IPS-NIHi7 (cell line): Measurements from ENCODE around the gene RAPGEF6.
A peak's percentile ranks its signal among the peaks of the same experiment; 100 is the strongest.
"Not testable (repeated sequence)": the region's sequence is repeated elsewhere in the genome, so short reads cannot be mapped to it uniquely, and the experiment has no call there.

Source experiments
- DNase-seq: peaks from one replicate; pipeline ENCODE4 v3.0.0; 2012; ENCODE audit warnings: mixed read lengths; ENCODE audit errors: extremely low spot score

Gene RAPGEF6

GRCh38 chr5:131608597-131608996 is 26.4 kb downstream of the RAPGEF6 start:
- DNase-seq, result no peak

- no peak for DNase-seq
Observed at GRCh38 chr5:131607903-131608540, 27.0 kb downstream of the RAPGEF6 start.

GRCh38 chr5:131607418-131607817 is 27.6 kb downstream of the RAPGEF6 start:
- DNase-seq, result no peak

GRCh38 chr5:131605086-131605485 is 29.9 kb downstream of the RAPGEF6 start:
- no peak for DNase-seq

GRCh38 chr5:131595088-131596033 is 39.7 kb downstream of the RAPGEF6 start:
- DNase-seq, result no peak

- DNase-seq, result no peak
Observed at GRCh38 chr5:131593921-131594320, 41.1 kb downstream of the RAPGEF6 start.

- not testable (repeated sequence) for DNase-seq
Observed at GRCh38 chr5:131593436-131593835, 41.6 kb downstream of the RAPGEF6 start.

- DNase-seq, result peak; percentile 65
Observed at GRCh38 chr5:131589510-131590348, 45.3 kb downstream of the RAPGEF6 start.

GRCh38 chr5:131587541-131587940 is 47.5 kb downstream of the RAPGEF6 start:
- no peak for DNase-seq

GRCh38 chr5:131581702-131582101 is 53.3 kb downstream of the RAPGEF6 start:
- no peak for DNase-seq

- no peak for DNase-seq
Observed at GRCh38 chr5:131579917-131580671, 54.9 kb downstream of the RAPGEF6 start.

- no peak for DNase-seq
Observed at GRCh38 chr5:131575660-131576227, 59.3 kb downstream of the RAPGEF6 start.

- no peak for DNase-seq
Observed at GRCh38 chr5:131571669-131572168, 63.3 kb downstream of the RAPGEF6 start.

GRCh38 chr5:131570757-131571156 is 64.3 kb downstream of the RAPGEF6 start:
- DNase-seq, result no peak

- DNase-seq, result no peak
Observed at GRCh38 chr5:131564229-131564652, 70.8 kb downstream of the RAPGEF6 start.

- peak; percentile 49 for DNase-seq
Observed at GRCh38 chr5:131563434-131564228, 71.4 kb downstream of the RAPGEF6 start.

- DNase-seq, result no peak
Observed at GRCh38 chr5:131550606-131551005, 84.4 kb downstream of the RAPGEF6 start.

GRCh38 chr5:131548176-131548575 is 86.9 kb downstream of the RAPGEF6 start:
- no peak for DNase-seq

GRCh38 chr5:131545845-131546244 is 89.2 kb downstream of the RAPGEF6 start:
- DNase-seq, result no peak

- no peak for DNase-seq
Observed at GRCh38 chr5:131542723-131543122, 92.3 kb downstream of the RAPGEF6 start.
